Measurements from ENCODE around the gene ZBTB20. TPM values are rescaled to one million over a fixed set of nuclear protein-coding genes. Genes with fewer than 3 reads are reported as not detected.

The ZBTB20 gene
- total and polyA plus RNA-seq, 2 donors from 2014 or later: 0.99 to 142 TPM

GRCh38 chr3:114619771-114620170 lies 527.3 kb downstream of the ZBTB20 start:
- intact Hi-C loops (cut with DNase I): no loop called here
- FAIRE-seq: no peak
- H3K27ac ChIP-seq (ENCODE audit: low read depth in 2 of 2, low read length in 2 of 2): no peak overlapping the region
- no peak overlapping the region for H3K9ac ChIP-seq (ENCODE audit: low read length in 3 of 3)
- H3K36me3 ChIP-seq (ENCODE audit: control insufficient read depth in 2 of 3, insufficient read depth in 3 of 3, low read length in 3 of 3): no peaks in the 10 kb centered on the region
- H3K4me3 ChIP-seq (ENCODE audit: low read length in 3 of 3): no peak overlapping the region
- no peaks in the 10 kb centered on the region for H3K9me3 ChIP-seq (ENCODE audit: control insufficient read depth in 2 of 3, insufficient read depth in 1 of 3, low read length in 3 of 3)
- peaks cover 0 to 23% (median 15%) of the 10 kb centered on the region in 3 donors for H3K4me1 ChIP-seq (ENCODE audit: control insufficient read depth in 2 of 3, insufficient read depth in 2 of 3, low read depth in 1 of 3, low read length in 3 of 3)
- H3K27me3 ChIP-seq (ENCODE audit: control insufficient read depth, insufficient read depth, low read length): no peaks in the 10 kb centered on the region
- no peak for TF ChIP-seq CTCF (IDR thresholded peaks at IDR 0.05; ENCODE audit: borderline replicate concordance, extremely low read depth, insufficient read depth)
- no peak for DNase-seq

- no peak for TF ChIP-seq CTCF (IDR thresholded peaks at IDR 0.05; ENCODE audit: borderline replicate concordance, extremely low read depth, insufficient read depth)
- H3K27me3 ChIP-seq (ENCODE audit: control insufficient read depth, insufficient read depth, low read length): no peaks in the 10 kb centered on the region
- intact Hi-C loops (cut with DNase I): no loop called here
- DNase-seq (no peak), FAIRE-seq (no peak)
- no peak overlapping the region for H3K27ac ChIP-seq (ENCODE audit: low read depth in 2 of 2, low read length in 2 of 2)
- H3K9ac ChIP-seq (ENCODE audit: low read length in 3 of 3): no peak overlapping the region
- no peaks in the 10 kb centered on the region for H3K36me3 ChIP-seq (ENCODE audit: control insufficient read depth in 2 of 3, insufficient read depth in 3 of 3, low read length in 3 of 3)
- H3K9me3 ChIP-seq (ENCODE audit: control insufficient read depth in 2 of 3, insufficient read depth in 1 of 3, low read length in 3 of 3): no peaks in the 10 kb centered on the region
- H3K4me3 ChIP-seq (ENCODE audit: low read length in 3 of 3): no peak overlapping the region
- H3K4me1 ChIP-seq (ENCODE audit: control insufficient read depth in 2 of 3, insufficient read depth in 2 of 3, low read depth in 1 of 3, low read length in 3 of 3): peaks cover 0 to 7% (median 0%) of the 10 kb centered on the region in 3 donors
These were observed 531.5 kb downstream of the ZBTB20 start for GRCh38 chr3:114615523-114616085.

GRCh38 chr3:114609973-114610630 lies 537.0 kb downstream of the ZBTB20 start:
- H3K4me3 ChIP-seq (ENCODE audit: low read length in 3 of 3): no peak overlapping the region
- H3K27me3 ChIP-seq (ENCODE audit: control insufficient read depth, insufficient read depth, low read length): no peaks in the 10 kb centered on the region
- no peak for TF ChIP-seq CTCF (IDR thresholded peaks at IDR 0.05; ENCODE audit: borderline replicate concordance, extremely low read depth, insufficient read depth)
- no peaks in the 10 kb centered on the region for H3K9me3 ChIP-seq (ENCODE audit: control insufficient read depth in 2 of 3, insufficient read depth in 1 of 3, low read length in 3 of 3)
- DNase-seq (no peak), FAIRE-seq (no peak)
- H3K4me1 ChIP-seq (ENCODE audit: control insufficient read depth in 2 of 3, insufficient read depth in 2 of 3, low read depth in 1 of 3, low read length in 3 of 3): peaks cover 0 to 8% (median 2%) of the 10 kb centered on the region in 3 donors
- no peak overlapping the region for H3K9ac ChIP-seq (ENCODE audit: low read length in 3 of 3)
- intact Hi-C loops (cut with DNase I): no loop called here
- no peaks in the 10 kb centered on the region for H3K36me3 ChIP-seq (ENCODE audit: control insufficient read depth in 2 of 3, insufficient read depth in 3 of 3, low read length in 3 of 3)
- no peak overlapping the region for H3K27ac ChIP-seq (ENCODE audit: low read depth in 2 of 2, low read length in 2 of 2)

All from kidney (tissue), 14 donors.